Neutrophil (primary cell): Measurements from ENCODE around the gene TTC9B.

Source experiments
- H3K27ac ChIP-seq: fragments of 200-600 bp; sonication (generic); 2 replicates; pipeline ENCODE4 v1.5.1; 2016; ENCODE audit warnings: mild to moderate bottlenecking, moderate library complexity
- H3K27me3 ChIP-seq: fragments of 200-600 bp; sonication (generic); 2 replicates; pipeline ENCODE4 v1.6.0; 2016; ENCODE audit warnings: mild to moderate bottlenecking
- H3K36me3 ChIP-seq: fragments of 200-600 bp; sonication (generic); 2 replicates; pipeline ENCODE4 v1.5.1; 2017
- H3K4me1 ChIP-seq, 2 experiments: fragments of 200-600 bp in 1 of 2; sonication (generic) in 1 of 2; 1 replicate in 1 of 2; 2 replicates in 1 of 2; pipeline versions ENCODE4 v1.5.1 to v1.6.1; 2013 to 2016; ENCODE audit warnings: low read depth in 1 of 2, low read length in 1 of 2, mild to moderate bottlenecking in 1 of 2, moderate library complexity in 1 of 2; ENCODE audit not compliant: control insufficient read depth in 1 of 2, insufficient read depth in 1 of 2
- H3K4me3 ChIP-seq, 2 experiments: fragments of 200-600 bp in 1 of 2; sonication (generic) in 1 of 2; 1 replicate in 1 of 2; 2 replicates in 1 of 2; pipeline ENCODE4 v1.5.1; 2013 to 2016; ENCODE audit warnings: low read depth in 1 of 2, low read length in 1 of 2, mild to moderate bottlenecking in 1 of 2, moderate library complexity in 1 of 2
- H3K9me3 ChIP-seq: fragments of 200-600 bp; sonication (generic); 2 replicates; pipeline ENCODE4 v1.5.1; 2016
- CTCF ChIP-seq: fragments of 200-600 bp; sonication (generic); IDR thresholded peaks from 2 replicates; pipeline ENCODE4 v1.5.1; 2016; ENCODE audit warnings: antibody characterized with exemption

The TTC9B gene

GRCh38 chr19:40204381-40204780, 13.8 kb downstream of the TTC9B start:
- no peak for TF ChIP-seq CTCF
- H3K4me1 ChIP-seq: no peaks in the 10 kb centered on the region
- H3K27ac ChIP-seq: no peak overlapping the region
- H3K4me3 ChIP-seq: no peak overlapping the region
- H3K36me3 ChIP-seq: no peaks in the 10 kb centered on the region
- no peaks in the 10 kb centered on the region for H3K9me3 ChIP-seq
- H3K27me3 ChIP-seq: no peaks in the 10 kb centered on the region

GRCh38 chr19:40200341-40201099, 17.7 kb downstream of the TTC9B start:
- H3K4me3 ChIP-seq: no peak overlapping the region
- no peak for TF ChIP-seq CTCF
- H3K36me3 ChIP-seq: no peaks in the 10 kb centered on the region
- H3K27me3 ChIP-seq: no peaks in the 10 kb centered on the region
- H3K27ac ChIP-seq: no peak overlapping the region
- no peaks in the 10 kb centered on the region for H3K9me3 ChIP-seq
- no peaks in the 10 kb centered on the region for H3K4me1 ChIP-seq

- no peak for TF ChIP-seq CTCF
- no peaks in the 10 kb centered on the region for H3K9me3 ChIP-seq
- peaks cover 5% of the 10 kb centered on the region for H3K27me3 ChIP-seq
- H3K4me1 ChIP-seq: no peaks in the 10 kb centered on the region
- no peaks in the 10 kb centered on the region for H3K36me3 ChIP-seq
- no peak overlapping the region for H3K4me3 ChIP-seq
- no peak overlapping the region for H3K27ac ChIP-seq
These were observed 19.8 kb downstream of the TTC9B start for GRCh38 chr19:40198272-40198990.

GRCh38 chr19:40193587-40193849, 24.7 kb downstream of the TTC9B start:
- TF ChIP-seq CTCF: no peak
- no peak overlapping the region for H3K4me3 ChIP-seq
- no peak overlapping the region for H3K27ac ChIP-seq
- peaks cover 49% of the 10 kb centered on the region for H3K27me3 ChIP-seq
- peaks cover 12 to 16% of the 10 kb centered on the region in 2 experiments for H3K4me1 ChIP-seq
- H3K9me3 ChIP-seq: no peaks in the 10 kb centered on the region
- H3K36me3 ChIP-seq: no peaks in the 10 kb centered on the region

- Histone ChIP-seq H3K27ac (no peak overlapping the region), H3K4me3 (no peak overlapping the region), H3K9me3 (no peaks in the 10 kb centered on the region), H3K27me3 (peaks cover 55% of the 10 kb centered on the region), H3K36me3 (no peaks in the 10 kb centered on the region), H3K4me1 (peaks cover 14 to 20% of the 10 kb centered on the region in 2 experiments)
- TF ChIP-seq CTCF: no peak
These were observed 25.2 kb downstream of the TTC9B start for GRCh38 chr19:40192758-40193586.
